PC-9 (cell line): ENCODE measurements around the gene MSH6.

ENCODE experiments used
- CTCF ChIP-seq: fragments of 200-600 bp; sonication (generic); conservative IDR thresholded peaks from 2 replicates; pipeline ENCODE4 v1.6.1; 2017; ENCODE audit warnings: mixed run types, antibody characterized with exemption, mild to moderate bottlenecking, moderate library complexity
- EZH2 ChIP-seq: fragments of 200-600 bp; sonication (generic); IDR thresholded peaks from 2 replicates; pipeline ENCODE4 v1.8.0; 2017; ENCODE audit warnings: antibody characterized with exemption, low read depth

- TF ChIP-seq CTCF (no peak), EZH2 (no peak)
Measured at GRCh38 chr2:47850198-47850597, 67.3 kb downstream of the MSH6 start.
